ENCODE results near the gene ITSN2.

DNA sequence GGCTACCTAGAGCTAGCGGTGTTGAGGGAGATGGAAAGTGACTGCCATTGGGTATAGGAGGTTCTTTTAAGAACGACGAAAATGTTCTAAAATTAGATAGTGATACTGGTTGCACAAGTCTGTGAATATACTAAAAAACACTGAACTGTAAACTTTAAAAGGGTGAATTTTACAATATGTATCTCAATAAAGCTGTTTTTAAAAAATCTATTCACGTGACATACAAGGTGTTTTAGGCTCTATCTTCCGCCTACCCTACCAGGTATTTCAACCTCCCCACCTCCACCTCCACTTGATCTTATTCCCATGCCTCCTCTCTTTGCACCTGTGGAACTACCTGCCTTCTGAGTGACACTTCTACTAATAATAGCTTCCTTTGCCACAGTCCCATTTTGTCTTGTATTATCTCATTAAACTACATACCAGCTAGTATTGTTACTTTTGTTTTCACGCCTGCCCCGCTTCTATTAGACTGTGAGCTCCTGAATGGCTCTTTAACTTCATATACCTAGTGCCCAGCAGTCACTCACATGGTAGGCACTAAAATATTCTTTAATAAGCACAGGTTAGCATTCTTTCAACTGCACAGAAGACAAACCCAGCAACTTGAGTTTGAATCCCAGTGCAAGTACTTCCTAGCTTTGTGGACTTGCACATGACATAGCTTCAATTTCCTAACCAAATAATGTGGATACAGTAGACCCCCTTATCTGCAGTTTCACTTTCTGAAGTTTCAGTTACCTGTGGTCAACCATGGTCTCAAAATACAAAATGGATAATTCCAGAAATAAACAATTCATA, 9.3 kb downstream of the ITSN2 start:
- no peak for TF ChIP-seq EZH2 (IDR thresholded peaks at IDR 0.05; ENCODE audit: low read length)
- TF ChIP-seq, protein P1, sequence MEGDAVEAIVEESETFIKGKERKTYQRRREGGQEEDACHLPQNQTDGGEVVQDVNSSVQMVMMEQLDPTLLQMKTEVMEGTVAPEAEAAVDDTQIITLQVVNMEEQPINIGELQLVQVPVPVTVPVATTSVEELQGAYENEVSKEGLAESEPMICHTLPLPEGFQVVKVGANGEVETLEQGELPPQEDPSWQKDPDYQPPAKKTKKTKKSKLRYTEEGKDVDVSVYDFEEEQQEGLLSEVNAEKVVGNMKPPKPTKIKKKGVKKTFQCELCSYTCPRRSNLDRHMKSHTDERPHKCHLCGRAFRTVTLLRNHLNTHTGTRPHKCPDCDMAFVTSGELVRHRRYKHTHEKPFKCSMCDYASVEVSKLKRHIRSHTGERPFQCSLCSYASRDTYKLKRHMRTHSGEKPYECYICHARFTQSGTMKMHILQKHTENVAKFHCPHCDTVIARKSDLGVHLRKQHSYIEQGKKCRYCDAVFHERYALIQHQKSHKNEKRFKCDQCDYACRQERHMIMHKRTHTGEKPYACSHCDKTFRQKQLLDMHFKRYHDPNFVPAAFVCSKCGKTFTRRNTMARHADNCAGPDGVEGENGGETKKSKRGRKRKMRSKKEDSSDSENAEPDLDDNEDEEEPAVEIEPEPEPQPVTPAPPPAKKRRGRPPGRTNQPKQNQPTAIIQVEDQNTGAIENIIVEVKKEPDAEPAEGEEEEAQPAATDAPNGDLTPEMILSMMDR (optimal IDR thresholded peaks at IDR 0.05 in 1 of 3, IDR thresholded peaks at IDR 0.05 in 1 of 3, conservative IDR thresholded peaks at IDR 0.05 in 1 of 3; ENCODE audit: extremely low read depth in 1 of 3, insufficient read depth in 2 of 3, low read length in 3 of 3), result no peak

Data from keratinocyte (primary cell).